Measurements from ENCODE around the gene CHCHD3.

The CHCHD3 gene

GRCh38 chr7:132768099-132768498, 313.8 kb downstream of the CHCHD3 start:
- no peak for TF ChIP-seq CTCF (IDR thresholded peaks at IDR 0.05; ENCODE audit: low read depth, low read length, missing control alignments)
- H3K4me3 ChIP-seq (ENCODE audit: low read depth, low read length) = no peak overlapping the region
- in situ Hi-C loops (cut with HindIII; ENCODE audit: low sequenced_read_pairs) = no loop called here
- DNase-seq (ENCODE audit: low read depth) = no peak

- H3K4me3 ChIP-seq (ENCODE audit: low read depth, low read length) = no peak overlapping the region
- in situ Hi-C loops (cut with HindIII; ENCODE audit: low sequenced_read_pairs) = no loop called here
- no peak for DNase-seq (ENCODE audit: low read depth)
- no peak for TF ChIP-seq CTCF (IDR thresholded peaks at IDR 0.05; ENCODE audit: low read depth, low read length, missing control alignments)
These were observed 314.5 kb downstream of the CHCHD3 start for GRCh38 chr7:132767378-132767777.

GRCh38 chr7:132766660-132767059, 315.2 kb downstream of the CHCHD3 start:
- H3K4me3 ChIP-seq (ENCODE audit: low read depth, low read length) = no peak overlapping the region
- DNase-seq (ENCODE audit: low read depth) = no peak
- TF ChIP-seq CTCF (IDR thresholded peaks at IDR 0.05; ENCODE audit: low read depth, low read length, missing control alignments) = no peak
- in situ Hi-C loops (cut with HindIII; ENCODE audit: low sequenced_read_pairs) = no loop called here

GRCh38 chr7:132765861-132766260, 316.0 kb downstream of the CHCHD3 start:
- no peak for TF ChIP-seq CTCF (IDR thresholded peaks at IDR 0.05; ENCODE audit: low read depth, low read length, missing control alignments)
- no peak overlapping the region for H3K4me3 ChIP-seq (ENCODE audit: low read depth, low read length)
- in situ Hi-C loops (cut with HindIII; ENCODE audit: low sequenced_read_pairs) = no loop called here
- DNase-seq (ENCODE audit: low read depth) = no peak

GRCh38 chr7:132764762-132765161, 317.1 kb downstream of the CHCHD3 start:
- in situ Hi-C loops (cut with HindIII; ENCODE audit: low sequenced_read_pairs) = no loop called here
- no peak overlapping the region for H3K4me3 ChIP-seq (ENCODE audit: low read depth, low read length)
- no peak for DNase-seq (ENCODE audit: low read depth)
- TF ChIP-seq CTCF (IDR thresholded peaks at IDR 0.05; ENCODE audit: low read depth, low read length, missing control alignments) = no peak

DNA sequence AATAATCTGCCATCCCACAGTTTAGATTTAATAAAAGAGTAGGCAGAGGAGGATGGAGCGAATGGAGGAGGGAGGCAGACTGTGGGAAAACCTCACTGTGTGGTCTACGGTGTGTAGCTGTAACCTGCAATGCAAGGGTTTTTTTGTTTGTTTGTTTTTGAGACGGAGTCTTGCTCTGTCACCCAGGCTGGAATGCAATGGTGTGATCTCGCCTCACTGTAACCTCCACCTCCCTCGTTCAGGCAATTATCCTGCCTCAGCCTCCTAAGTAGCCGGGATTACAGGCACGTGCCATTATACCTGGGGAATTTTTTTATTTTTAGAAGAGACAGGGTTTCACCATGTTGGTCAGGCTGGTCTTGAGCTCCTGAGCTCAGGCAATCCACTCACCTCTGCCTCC, 321.0 kb downstream of the CHCHD3 start:
- in situ Hi-C loops (cut with HindIII; ENCODE audit: low sequenced_read_pairs) = no loop called here
- no peak overlapping the region for H3K4me3 ChIP-seq (ENCODE audit: low read depth, low read length)
- DNase-seq (ENCODE audit: low read depth) = no peak
- TF ChIP-seq CTCF (IDR thresholded peaks at IDR 0.05; ENCODE audit: low read depth, low read length, missing control alignments) = no peak

- DNase-seq (ENCODE audit: low read depth) = no peak
- TF ChIP-seq CTCF (IDR thresholded peaks at IDR 0.05; ENCODE audit: low read depth, low read length, missing control alignments) = no peak
- in situ Hi-C loops (cut with HindIII; ENCODE audit: low sequenced_read_pairs) = no loop called here
- H3K4me3 ChIP-seq (ENCODE audit: low read depth, low read length) = no peak overlapping the region
These were observed 321.7 kb downstream of the CHCHD3 start for GRCh38 chr7:132760244-132760623.

All from astrocyte of the cerebellum (primary cell).